Measurements from ENCODE around the gene CACNA2D3. TPM values are rescaled to one million over a fixed set of nuclear protein-coding genes. Genes with fewer than 3 reads are reported as not detected.

CACNA2D3 gene
- total RNA-seq, 4 donors from 2014 or later: 0.30 to 9.6 (median 3.9) TPM

- Histone ChIP-seq H3K27ac (no peak overlapping the region), H3K27me3 (no peaks in the 10 kb centered on the region), H3K4me3 (no peak overlapping the region), H3K36me3 (no peaks in the 10 kb centered on the region), H3K4me1 (no peaks in the 10 kb centered on the region), H3K9me3 (no peaks in the 10 kb centered on the region)
- DNase-seq (ENCODE audit: low spot score in 2 of 2): no peak
- TF ChIP-seq EP300 (IDR thresholded peaks at IDR 0.05): no peak
- TF ChIP-seq POLR2A (IDR thresholded peaks at IDR 0.05): no peak
- no peak for TF ChIP-seq CTCF (IDR thresholded peaks at IDR 0.05)
- 77 to 79% methylated on average over 1 of the region's 1 CpG for WGBS, 2 donors
Measured at GRCh38 chr3:54167999-54168398, 45.6 kb downstream of the CACNA2D3 start.

GRCh38 chr3:54168451-54168850 lies 46.1 kb downstream of the CACNA2D3 start:
- no peak for TF ChIP-seq POLR2A (IDR thresholded peaks at IDR 0.05)
- no peak for TF ChIP-seq EP300 (IDR thresholded peaks at IDR 0.05)
- no peak for TF ChIP-seq CTCF (IDR thresholded peaks at IDR 0.05)
- Histone ChIP-seq H3K27ac (no peak overlapping the region), H3K36me3 (no peaks in the 10 kb centered on the region), H3K27me3 (no peaks in the 10 kb centered on the region), H3K9me3 (no peaks in the 10 kb centered on the region), H3K4me3 (no peak overlapping the region), H3K4me1 (no peaks in the 10 kb centered on the region)
- 50 to 63% methylated on average over 1 of the region's 1 CpG for WGBS, 2 donors
- no peak for DNase-seq (ENCODE audit: low spot score in 2 of 2)

- TF ChIP-seq EP300 (IDR thresholded peaks at IDR 0.05): no peak
- TF ChIP-seq CTCF (IDR thresholded peaks at IDR 0.05): no peak
- TF ChIP-seq POLR2A (IDR thresholded peaks at IDR 0.05): no peak
- Histone ChIP-seq H3K36me3 (no peaks in the 10 kb centered on the region), H3K27me3 (no peaks in the 10 kb centered on the region), H3K4me3 (no peak overlapping the region), H3K9me3 (no peaks in the 10 kb centered on the region), H3K27ac (no peak overlapping the region), H3K4me1 (no peaks in the 10 kb centered on the region)
- DNase-seq (ENCODE audit: low spot score in 2 of 2): no peak
- WGBS, 2 donors: 92 to 94% methylated on average over 7 of the region's 7 CpGs
Measured at GRCh38 chr3:54169524-54169923, 47.2 kb downstream of the CACNA2D3 start.

- Histone ChIP-seq H3K4me3 (no peak overlapping the region), H3K27me3 (no peaks in the 10 kb centered on the region), H3K9me3 (no peaks in the 10 kb centered on the region), H3K27ac (no peak overlapping the region), H3K36me3 (no peaks in the 10 kb centered on the region), H3K4me1 (no peaks in the 10 kb centered on the region)
- 76 to 90% methylated on average over 1 of the region's 1 CpG for WGBS, 2 donors
- TF ChIP-seq EP300 (IDR thresholded peaks at IDR 0.05) (no peak), CTCF (IDR thresholded peaks at IDR 0.05) (no peak), POLR2A (IDR thresholded peaks at IDR 0.05) (no peak)
- no peak for DNase-seq (ENCODE audit: low spot score in 2 of 2)
Measured at GRCh38 chr3:54171509-54171908, 49.2 kb downstream of the CACNA2D3 start.

GRCh38 chr3:54171951-54172350 lies 49.6 kb downstream of the CACNA2D3 start:
- Histone ChIP-seq H3K9me3 (no peaks in the 10 kb centered on the region), H3K4me3 (no peak overlapping the region), H3K4me1 (no peaks in the 10 kb centered on the region), H3K27ac (no peak overlapping the region), H3K36me3 (no peaks in the 10 kb centered on the region), H3K27me3 (no peaks in the 10 kb centered on the region)
- TF ChIP-seq POLR2A (IDR thresholded peaks at IDR 0.05) (no peak), CTCF (IDR thresholded peaks at IDR 0.05) (no peak), EP300 (IDR thresholded peaks at IDR 0.05) (no peak)
- 88 to 89% methylated on average over 10 of the region's 10 CpGs for WGBS, 2 donors
- no peak for DNase-seq (ENCODE audit: low spot score in 2 of 2)

Data from tibial nerve (tissue), 4 donors.